Fibroblast of lung (primary cell): ENCODE measurements around the gene MATN1. TPM values are rescaled to one million over a fixed set of nuclear protein-coding genes. Genes with fewer than 3 reads are reported as not detected.

Experiments
- DNase-seq, 2 donors: peaks; one replicate each; pipeline versions ENCODE4 v3.0.0 to v3.0.0-alpha.2; 2010; ENCODE audit warnings: low read depth in 2 of 2
- H2AFZ ChIP-seq: 2 replicates; pipeline ENCODE4 v1.5.1; 2012; ENCODE audit warnings: low read length, control low read depth, inconsistent platforms
- H3K27ac ChIP-seq: 2 replicates; pipeline ENCODE4 v1.5.1; 2011; ENCODE audit warnings: low read length, control low read depth; ENCODE audit not compliant: insufficient read depth
- H3K27me3 ChIP-seq: 2 replicates; pipeline ENCODE4 v1.5.1; 2011; ENCODE audit warnings: mild to moderate bottlenecking, low read length; ENCODE audit not compliant: control insufficient read depth, insufficient read depth
- H3K36me3 ChIP-seq: 2 replicates; pipeline ENCODE4 v1.5.1; 2011; ENCODE audit warnings: low read length; ENCODE audit not compliant: control insufficient read depth, insufficient read depth
- H3K4me1 ChIP-seq: 2 replicates; pipeline ENCODE4 v1.5.1; 2011; ENCODE audit warnings: low read length; ENCODE audit not compliant: control insufficient read depth, insufficient read depth; ENCODE audit errors: extremely low read depth
- H3K4me2 ChIP-seq: 2 replicates; pipeline ENCODE4 v1.5.1; 2011; ENCODE audit warnings: low read length, control low read depth; ENCODE audit not compliant: insufficient read depth; ENCODE audit errors: extremely low read depth
- H3K4me3 ChIP-seq, 4 experiments: fragments of 200-600 bp in 1 of 4; sonication (generic) in 1 of 4; replicated peaks in 1 of 4; 2 replicates each; pipeline ENCODE4 v1.5.1; 2011 to 2016; ENCODE audit warnings: low read length in 4 of 4, low read depth in 3 of 4, mild to moderate bottlenecking in 3 of 4, control low read depth in 2 of 4, inconsistent platforms in 1 of 4, mixed read lengths in 1 of 4; ENCODE audit not compliant: insufficient read depth in 1 of 4; ENCODE audit errors: control extremely low read depth in 1 of 4
- H3K79me2 ChIP-seq: 2 replicates; pipeline ENCODE4 v1.5.1; 2012; ENCODE audit warnings: mild to moderate bottlenecking, low read length, inconsistent platforms; ENCODE audit not compliant: control insufficient read depth, insufficient read depth
- H3K9ac ChIP-seq: 2 replicates; pipeline ENCODE4 v1.5.1; 2011; ENCODE audit warnings: mild to moderate bottlenecking, low read length, control low read depth; ENCODE audit not compliant: insufficient read depth
- H3K9me3 ChIP-seq: 2 replicates; pipeline ENCODE4 v1.5.1; 2012; ENCODE audit warnings: low read depth, low read length; ENCODE audit not compliant: control insufficient read depth, insufficient read depth
- H4K20me1 ChIP-seq: 2 replicates; pipeline ENCODE4 v1.5.1; 2011; ENCODE audit warnings: low read length; ENCODE audit not compliant: control insufficient read depth, insufficient read depth; ENCODE audit errors: extremely low read depth
- CTCF ChIP-seq, 2 donors: IDR thresholded peaks in 1 of 2; conservative IDR thresholded peaks in 1 of 2; 1 replicate in 1 of 2; 2 replicates in 1 of 2; pipeline ENCODE4 v1.5.1; 2011 to 2012; ENCODE audit warnings: low read length in 2 of 2, control low read depth in 1 of 2, inconsistent platforms in 1 of 2, low read depth in 1 of 2, mild to moderate bottlenecking in 1 of 2
- EZH2 ChIP-seq: IDR thresholded peaks from 2 replicates; pipeline ENCODE4 v1.5.1; 2012; ENCODE audit warnings: low read length, control low read depth, mild to moderate bottlenecking; ENCODE audit errors: missing control alignments
- polyA plus RNA-seq, 2 donors: library from polyadenylated mRNA; depleted of rRNA in 1 of 2; stranded (reverse) in 1 of 2; unstranded in 1 of 2; fragments of >200 nt; gene quantifications; 2 replicates each; pipeline ENCODE4 v1.2.1, GENCODE V29; 2011 to 2012; ENCODE audit warnings: missing spikeins in 1 of 2
- total RNA-seq: library from RNA; depleted of rRNA; stranded (reverse); fragments of >200 nt; gene quantifications from 2 replicates; pipeline ENCODE4 v1.2.1, GENCODE V29; 2014

The MATN1 gene
- total and polyA plus RNA-seq, 2 donors (not counting 1 experiment from before 2014, with no cell fraction given): not detected

DNA sequence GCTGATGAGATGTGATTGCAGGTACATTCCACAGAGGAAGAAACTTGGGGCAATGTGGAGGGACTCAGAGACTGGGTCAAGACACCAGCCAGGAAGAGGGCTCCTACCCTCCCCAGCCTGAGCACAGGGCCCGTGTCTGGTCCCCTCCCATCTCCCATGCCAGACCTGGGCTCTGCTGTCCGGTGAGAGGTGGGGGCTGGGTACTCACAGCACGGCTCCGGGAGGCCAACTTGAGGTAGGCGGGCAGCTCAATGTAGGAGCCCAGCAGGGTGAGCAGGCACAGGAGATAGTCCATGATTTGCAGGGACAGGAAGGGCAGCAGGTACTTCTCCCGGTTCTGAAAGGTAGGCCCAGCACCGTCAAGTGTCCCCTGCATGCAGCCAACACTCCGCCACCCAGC is 16.2 kb upstream of the MATN1 start:
- H3K4me3 ChIP-seq: no peak overlapping the region
- no peak overlapping the region for H2AFZ ChIP-seq
- TF ChIP-seq CTCF (conservative IDR thresholded peaks at IDR 0.05 in 1 of 2, IDR thresholded peaks at IDR 0.05 in 1 of 2; ENCODE audit: low read depth in 1 of 2, low read length in 2 of 2): no peak
- no peak for TF ChIP-seq EZH2

DNA sequence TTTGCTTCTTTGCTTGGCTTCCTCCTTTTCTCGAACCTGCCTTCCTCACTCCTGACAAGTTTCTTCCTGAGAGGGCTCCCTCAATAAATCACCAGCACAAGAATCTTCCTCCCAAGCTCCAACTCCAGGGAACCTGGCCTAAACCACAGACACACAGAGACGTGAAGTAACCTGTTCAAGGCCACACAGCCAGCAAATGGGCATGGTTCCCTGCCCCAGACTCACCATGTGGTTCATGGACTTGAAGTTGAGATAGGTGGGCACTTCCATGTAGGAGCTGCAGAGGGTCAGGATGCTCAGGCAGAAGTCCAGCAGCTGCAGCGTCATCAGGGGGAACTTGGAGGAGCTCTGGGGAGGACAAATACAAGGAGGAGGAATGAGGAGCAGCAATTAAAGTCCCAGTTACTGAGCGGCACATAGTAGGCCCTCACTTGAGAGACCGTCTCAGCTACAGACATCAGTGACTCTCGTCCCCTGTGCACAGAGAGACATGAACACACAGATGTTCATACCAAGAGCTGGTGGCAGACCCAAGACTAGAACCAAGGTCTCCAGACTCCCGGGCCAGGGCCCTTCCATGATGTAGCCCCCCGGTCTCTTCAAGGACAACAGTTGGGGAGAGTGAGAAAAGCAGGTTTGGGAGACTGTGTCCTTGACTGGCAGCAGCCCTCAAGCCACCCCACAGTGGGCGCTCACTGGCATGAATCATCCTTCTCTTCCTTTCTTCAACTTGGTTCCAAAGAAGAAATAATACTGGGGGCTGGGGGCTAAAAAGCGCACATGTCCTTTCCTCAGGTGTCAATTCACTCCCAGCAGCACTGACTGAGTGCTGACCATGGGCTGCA is 15.6 kb upstream of the MATN1 start:
- Histone ChIP-seq H3K9ac (no peak overlapping the region), H3K4me2 (no peak overlapping the region), H4K20me1 (no peaks in the 10 kb centered on the region), H3K79me2 (no peaks in the 10 kb centered on the region), H3K4me3 (no peak overlapping the region), H3K9me3 (no peaks in the 10 kb centered on the region), H3K27me3 (peaks cover 5% of the 10 kb centered on the region), H3K4me1 (no peaks in the 10 kb centered on the region), H2AFZ (no peak overlapping the region), H3K27ac (no peak overlapping the region), H3K36me3 (no peaks in the 10 kb centered on the region)
- no peak for TF ChIP-seq CTCF (conservative IDR thresholded peaks at IDR 0.05 in 1 of 2, IDR thresholded peaks at IDR 0.05 in 1 of 2; ENCODE audit: low read depth in 1 of 2, low read length in 2 of 2)
- no peak for TF ChIP-seq EZH2
- DNase-seq: no peak

More for the DNA sequence above, 16.2 kb upstream of the MATN1 start:
- no peak overlapping the region for H3K9ac ChIP-seq
- H3K27me3 ChIP-seq: peaks cover 5% of the 10 kb centered on the region
- H3K36me3 ChIP-seq: no peaks in the 10 kb centered on the region
- no peaks in the 10 kb centered on the region for H3K79me2 ChIP-seq
- no peak overlapping the region for H3K4me2 ChIP-seq
- no peak for DNase-seq
- no peaks in the 10 kb centered on the region for H3K9me3 ChIP-seq
- H3K27ac ChIP-seq: no peak overlapping the region
- H4K20me1 ChIP-seq: no peaks in the 10 kb centered on the region
- no peaks in the 10 kb centered on the region for H3K4me1 ChIP-seq

DNA sequence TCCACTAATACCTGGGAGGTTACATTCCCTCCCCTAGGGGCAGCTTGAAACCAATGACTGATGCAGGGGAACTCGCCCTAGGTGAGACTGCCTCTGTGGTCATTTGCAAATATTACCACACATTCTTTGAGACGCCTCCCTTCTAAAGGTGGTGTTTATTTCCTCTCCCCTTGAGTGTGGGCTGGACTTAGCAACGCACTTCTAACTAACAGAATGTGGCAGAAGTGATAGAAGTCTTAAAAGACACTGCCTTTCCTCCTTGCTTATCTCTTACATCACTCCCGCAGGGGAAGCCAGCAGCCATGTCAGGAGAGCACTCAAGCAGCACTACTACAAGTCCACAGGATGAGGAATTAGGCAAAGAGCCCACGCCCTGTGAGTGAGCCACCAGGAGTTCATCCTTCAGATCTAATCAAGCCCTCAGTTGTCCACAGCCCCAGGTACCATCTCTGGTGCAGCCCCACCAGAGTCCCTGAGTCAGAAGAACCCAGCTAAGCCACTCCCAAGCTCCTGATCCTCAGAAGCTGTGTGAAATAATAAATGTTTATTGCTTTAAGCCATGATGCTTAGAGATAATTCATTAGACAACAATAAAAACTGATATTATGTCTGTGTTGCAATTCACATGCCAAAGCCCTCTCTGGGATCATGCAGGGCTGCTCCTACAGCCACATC is 14.8 kb upstream of the MATN1 start:
- TF ChIP-seq CTCF (conservative IDR thresholded peaks at IDR 0.05 in 1 of 2, IDR thresholded peaks at IDR 0.05 in 1 of 2; ENCODE audit: low read depth in 1 of 2, low read length in 2 of 2) (no peak), EZH2 (no peak)
- H3K4me3 ChIP-seq: no peak overlapping the region
- H3K79me2 ChIP-seq: no peaks in the 10 kb centered on the region
- no peak overlapping the region for H2AFZ ChIP-seq
- no peak overlapping the region for H3K4me2 ChIP-seq
- H4K20me1 ChIP-seq: no peaks in the 10 kb centered on the region
- H3K4me1 ChIP-seq: no peaks in the 10 kb centered on the region
- H3K27ac ChIP-seq: no peak overlapping the region
- H3K9me3 ChIP-seq: no peaks in the 10 kb centered on the region
- H3K27me3 ChIP-seq: peaks cover 5% of the 10 kb centered on the region
- H3K36me3 ChIP-seq: no peaks in the 10 kb centered on the region
- no peak overlapping the region for H3K9ac ChIP-seq
- no peak for DNase-seq
